NCI-H1417 (cell line): ENCODE results near the gene CDYL.

ENCODE experiments used
- DNase-seq, 3 experiments: peaks; one replicate each; lab custom pipeline; 2025; lab: John Stamatoyannopoulos, UW

CDYL gene

DNA sequence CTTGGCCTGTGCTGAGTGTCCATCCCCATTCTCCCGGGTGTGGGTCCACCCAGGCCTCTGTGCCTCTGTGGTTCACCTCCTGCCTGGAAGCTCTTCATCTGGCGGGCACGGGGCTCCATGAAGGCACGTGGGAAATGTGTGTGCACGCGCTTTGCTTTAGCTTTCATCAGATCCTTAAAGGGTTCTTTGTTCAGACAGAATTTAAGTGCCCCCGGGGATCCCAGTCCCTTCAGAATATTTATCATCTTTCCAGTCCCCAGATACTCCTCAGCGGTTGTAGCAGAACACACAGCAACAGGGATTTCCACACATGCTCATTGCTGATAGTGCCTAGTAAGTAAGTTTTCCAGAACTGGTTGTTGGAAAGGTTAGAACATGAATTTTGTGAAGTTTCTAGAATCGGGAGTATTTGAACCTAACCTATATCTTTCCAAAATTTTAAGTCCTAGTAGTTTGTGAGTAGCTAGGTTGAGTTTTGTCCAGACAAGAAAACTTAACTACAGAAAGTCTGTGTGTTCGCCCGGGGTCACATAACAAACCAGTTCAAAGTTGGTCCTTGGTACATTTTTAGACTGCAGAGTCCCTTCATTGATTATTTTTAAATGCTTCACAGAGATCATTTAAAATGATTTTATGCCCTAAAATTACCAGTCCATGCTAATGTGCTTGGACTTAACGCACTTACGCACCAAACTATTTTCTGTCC lies 159.9 kb downstream of the CDYL start:
- no peak for DNase-seq

DNA sequence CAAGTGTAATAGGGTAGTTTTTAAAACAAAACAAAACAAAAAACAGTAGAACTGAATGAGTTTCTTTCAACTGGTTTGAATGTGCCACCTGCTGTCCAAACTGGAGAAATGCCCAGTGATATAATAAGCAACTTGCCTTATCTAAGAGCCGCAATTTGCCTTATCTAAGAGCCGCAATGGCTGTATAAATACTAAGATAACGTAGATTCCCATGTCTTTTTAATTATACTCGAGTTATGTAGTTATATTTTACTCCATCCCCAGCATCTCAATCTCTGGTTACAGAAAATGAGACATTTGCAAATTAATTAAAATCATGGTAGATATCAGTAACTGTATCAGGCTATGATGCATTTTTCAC lies 160.5 kb downstream of the CDYL start:
- peak in 2 of 3 experiments; percentile 42 to 55 for DNase-seq

DNA sequence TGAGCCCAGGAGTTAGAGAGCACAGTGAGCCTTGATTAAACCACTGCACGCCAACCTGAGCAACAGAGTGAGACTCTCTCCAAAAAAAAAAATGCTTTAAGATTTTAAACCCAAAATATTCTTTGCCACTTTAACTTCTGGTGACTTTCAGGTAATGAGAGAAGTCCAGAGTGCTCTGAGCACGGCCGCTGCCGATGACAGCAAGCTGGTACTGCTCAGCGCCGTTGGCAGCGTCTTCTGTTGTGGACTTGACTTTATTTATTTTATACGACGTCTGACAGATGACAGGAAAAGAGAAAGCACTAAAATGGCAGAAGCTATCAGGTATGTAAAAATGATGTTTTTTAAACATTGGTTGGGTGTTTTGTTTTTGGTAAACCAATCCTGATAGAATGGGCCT lies 161.2 kb downstream of the CDYL start:
- no peak for DNase-seq

DNA sequence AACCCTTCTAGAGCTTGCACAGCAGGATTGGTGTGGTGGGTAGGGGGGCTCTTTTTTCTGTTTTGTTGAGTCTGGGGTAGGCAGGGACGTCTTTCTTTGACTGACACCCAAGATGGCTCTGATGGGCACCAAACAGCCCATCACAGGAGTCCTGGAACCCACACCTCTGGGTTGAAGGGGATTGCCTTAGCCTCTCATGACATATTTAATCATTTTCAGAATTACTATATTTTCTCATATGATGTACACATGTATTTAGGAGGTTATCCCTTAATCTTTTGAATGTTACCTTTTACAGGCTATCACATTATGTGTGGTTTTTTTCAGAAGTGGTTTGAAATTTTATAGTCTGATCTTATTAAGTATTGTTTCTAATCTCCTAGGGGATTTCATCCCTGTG lies 163.0 kb downstream of the CDYL start:
- no peak for DNase-seq

DNA sequence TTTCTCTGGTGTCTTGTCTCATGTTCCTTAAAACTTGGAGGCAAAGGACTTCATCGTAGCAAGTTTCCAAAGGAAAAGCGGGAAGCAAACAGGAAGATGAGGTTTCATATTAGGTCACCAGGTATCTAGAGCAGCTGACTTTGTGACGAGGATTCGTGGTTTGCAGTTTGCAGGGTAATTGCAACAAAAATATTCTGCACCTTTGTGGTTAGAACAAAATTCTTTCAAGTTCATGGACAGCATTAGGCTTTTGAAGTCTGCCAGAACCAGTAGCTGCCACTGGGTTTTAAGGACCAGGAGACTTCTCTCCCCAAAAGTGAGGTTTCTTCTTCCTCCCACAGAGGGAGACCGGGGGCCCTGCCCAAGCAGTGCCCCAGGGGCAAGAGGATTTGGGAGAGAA lies 164.2 kb downstream of the CDYL start:
- no peak for DNase-seq

DNA sequence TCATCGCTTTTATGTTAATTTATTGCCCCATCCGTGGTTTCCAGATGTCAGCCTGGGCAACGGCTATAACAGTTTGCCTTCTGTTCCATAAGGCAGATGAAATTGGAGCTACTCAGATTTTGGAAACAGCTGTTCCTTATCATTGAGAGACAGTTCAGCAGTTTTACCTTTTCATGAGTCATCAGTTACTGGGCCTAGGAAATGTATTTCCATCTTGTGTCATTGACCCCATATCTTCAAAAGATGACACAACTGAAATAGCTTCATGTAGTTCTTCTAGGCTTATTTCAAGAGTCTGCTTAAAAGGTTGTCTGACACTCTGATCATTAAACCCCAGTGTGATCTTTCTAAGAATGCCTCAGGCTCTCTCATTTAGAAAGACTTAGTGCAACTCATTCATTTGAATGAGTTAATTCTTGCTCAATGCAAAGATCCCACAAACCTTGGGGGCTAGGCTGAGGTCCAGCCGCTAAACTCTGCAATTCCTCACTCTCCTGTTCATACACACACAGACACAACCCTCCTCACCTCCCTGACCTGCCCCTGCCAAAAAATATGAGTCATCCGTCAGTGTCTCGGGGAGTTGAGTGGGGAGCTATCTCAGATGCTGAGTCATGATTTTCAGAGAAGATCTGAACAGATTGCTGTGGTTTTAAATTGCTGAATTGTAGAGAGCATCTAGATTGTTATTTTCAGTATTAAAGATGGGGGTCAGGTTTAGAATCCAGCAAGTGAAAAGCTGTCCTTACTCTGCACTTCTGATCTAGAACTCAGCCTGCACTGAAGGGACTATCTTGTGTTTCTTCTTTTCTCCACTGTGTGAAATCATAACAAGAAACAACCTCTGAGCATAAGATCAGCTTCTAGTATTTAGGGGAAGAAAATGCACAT lies 165.8 kb downstream of the CDYL start:
- no peak for DNase-seq

DNA sequence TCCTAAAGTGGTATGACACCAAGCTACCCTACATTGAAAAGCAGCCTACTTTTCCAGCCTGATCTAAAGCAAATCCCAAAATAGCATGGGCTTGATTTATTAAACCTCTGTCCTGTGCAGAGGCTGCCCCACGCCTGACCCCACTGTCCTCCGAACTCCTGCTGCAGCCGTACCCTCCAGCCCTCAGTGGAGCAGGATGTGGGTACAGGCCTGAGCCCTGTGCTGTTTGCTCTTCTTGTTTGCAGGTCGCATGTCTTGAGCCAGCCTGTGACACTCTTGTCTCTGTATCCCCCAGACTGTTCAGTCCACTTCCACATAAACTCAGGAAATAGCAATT lies 166.4 kb downstream of the CDYL start:
- no peak for DNase-seq

DNA sequence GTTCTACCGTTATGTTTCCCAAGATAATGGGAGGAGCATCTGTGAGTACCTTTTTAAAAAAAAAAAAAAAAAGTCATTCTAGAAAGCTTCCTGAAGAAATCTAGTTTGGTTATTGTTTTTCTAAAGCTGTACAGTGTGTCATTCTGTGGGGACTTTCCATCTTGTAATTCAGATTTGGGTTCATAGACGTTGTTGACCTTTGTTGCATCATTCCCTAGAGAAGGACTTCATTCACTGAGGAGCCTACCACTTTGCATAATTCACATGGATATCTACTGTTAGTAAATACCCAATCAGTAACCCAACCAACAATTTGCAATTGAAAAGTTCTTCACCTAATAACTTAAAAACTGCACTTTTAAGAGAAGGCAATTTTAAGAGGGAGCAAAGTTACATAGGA lies 167.5 kb downstream of the CDYL start:
- DNase-seq, result no peak

DNA sequence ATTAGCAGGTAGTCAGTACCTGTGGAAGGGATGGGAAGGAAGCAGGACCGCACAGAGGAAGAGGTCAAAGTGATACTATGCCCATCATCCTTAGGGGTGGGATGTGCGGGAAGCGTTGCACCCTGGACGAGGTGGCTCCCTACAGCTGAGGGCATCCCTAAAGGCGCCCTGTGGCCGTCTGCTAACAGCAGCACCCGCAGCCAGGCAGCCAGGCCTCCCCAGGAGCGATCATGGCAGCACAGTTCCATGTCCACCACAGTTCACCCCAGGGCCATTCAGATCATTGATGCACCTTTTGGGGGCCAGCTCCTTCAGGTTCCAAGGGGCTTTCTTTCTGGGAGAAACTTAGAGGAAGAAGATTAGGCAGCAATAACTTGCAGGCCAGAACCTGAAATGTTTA lies 168.1 kb downstream of the CDYL start:
- no peak for DNase-seq

DNA sequence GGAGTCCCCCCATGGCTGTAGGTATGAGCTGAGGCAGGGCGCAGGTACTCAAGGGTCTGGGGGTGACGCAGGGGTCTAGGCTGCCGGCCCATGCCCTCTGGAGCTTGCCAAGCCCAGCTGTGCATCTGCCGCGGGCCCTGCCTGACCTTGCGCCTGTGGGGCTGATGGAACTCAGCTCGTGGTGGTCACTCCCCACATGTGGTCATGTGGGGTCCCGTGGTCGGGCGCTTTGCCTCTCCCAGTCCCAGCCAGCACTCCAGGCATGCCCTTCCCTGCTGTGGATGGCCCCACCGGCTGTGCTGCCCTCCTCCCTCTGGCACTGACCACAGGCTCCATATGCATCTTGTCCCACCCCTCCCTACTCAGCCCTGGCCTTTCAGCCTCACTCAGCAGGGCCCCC lies 170.3 kb downstream of the CDYL start:
- no peak for DNase-seq

DNA sequence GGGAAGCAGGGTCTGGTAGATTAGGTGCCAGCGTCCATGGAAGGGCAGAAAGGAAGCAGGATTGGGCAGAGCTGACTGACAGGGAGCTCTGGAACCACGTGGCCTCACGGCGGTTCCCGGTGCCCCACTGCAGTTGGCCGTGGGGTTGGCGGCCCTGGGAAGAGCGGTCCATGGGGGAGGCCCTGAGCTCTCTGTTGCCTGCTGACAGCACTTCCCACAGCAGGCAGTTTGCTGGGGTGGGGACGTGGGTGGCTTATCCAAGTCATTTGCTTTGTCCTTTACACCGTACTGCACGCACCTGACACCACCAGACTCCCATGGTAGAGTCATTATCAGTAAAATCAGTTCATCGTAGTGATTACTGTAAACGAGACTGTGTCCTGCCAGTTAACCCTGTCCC lies 171.5 kb downstream of the CDYL start:
- no peak for DNase-seq

DNA sequence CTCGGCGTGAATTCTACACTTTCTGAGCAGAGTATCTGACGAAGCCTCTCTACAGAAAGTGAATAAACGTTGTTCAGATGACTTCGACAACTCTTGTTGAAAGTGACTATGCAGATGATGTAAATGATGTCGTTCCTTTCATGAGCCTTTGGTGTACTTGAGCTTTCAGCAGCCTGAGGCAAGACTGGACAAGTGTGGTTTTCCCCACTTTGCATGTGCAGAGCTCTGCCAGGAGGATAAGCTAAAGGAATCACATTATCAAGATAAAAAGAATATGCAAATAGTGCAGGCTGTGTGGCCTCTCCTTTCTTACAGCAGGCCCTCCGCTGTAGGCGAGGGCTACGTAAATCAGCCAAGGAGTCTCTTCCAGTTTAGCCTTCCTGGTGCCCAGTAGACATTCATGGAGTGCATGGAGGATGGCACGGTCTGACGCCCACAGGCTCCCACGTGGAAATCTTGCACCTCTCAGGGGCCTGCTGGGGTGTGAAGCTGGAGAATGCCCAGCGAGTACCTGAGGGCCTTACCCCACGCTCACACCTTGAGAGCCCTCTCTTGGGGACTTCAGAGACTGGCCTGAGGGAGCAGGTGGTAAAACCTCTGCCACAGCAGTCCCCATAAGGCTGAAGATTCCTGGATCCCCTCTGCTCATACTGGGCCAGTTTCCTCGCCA lies 172.7 kb downstream of the CDYL start:
- no peak for DNase-seq

DNA sequence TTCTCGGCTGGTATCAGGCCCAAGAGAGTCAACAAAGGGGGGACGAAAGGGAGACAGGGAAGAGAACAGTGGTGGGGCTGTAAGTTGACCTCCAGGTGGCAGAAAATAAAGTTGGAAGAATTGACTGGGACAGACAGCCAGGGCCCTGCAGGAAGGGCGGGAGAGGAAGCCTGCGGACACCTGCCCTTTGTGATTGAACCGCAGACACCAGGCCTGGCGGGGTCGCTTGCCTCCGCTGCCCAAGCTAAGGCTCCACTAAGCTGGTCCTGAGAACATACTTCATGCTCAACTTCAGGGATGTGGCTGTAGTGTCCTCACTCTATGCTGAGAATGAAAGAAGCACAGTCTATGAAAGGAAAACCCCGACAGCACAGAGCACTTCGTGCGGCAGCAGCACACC lies 173.9 kb downstream of the CDYL start:
- DNase-seq, result no peak

DNA sequence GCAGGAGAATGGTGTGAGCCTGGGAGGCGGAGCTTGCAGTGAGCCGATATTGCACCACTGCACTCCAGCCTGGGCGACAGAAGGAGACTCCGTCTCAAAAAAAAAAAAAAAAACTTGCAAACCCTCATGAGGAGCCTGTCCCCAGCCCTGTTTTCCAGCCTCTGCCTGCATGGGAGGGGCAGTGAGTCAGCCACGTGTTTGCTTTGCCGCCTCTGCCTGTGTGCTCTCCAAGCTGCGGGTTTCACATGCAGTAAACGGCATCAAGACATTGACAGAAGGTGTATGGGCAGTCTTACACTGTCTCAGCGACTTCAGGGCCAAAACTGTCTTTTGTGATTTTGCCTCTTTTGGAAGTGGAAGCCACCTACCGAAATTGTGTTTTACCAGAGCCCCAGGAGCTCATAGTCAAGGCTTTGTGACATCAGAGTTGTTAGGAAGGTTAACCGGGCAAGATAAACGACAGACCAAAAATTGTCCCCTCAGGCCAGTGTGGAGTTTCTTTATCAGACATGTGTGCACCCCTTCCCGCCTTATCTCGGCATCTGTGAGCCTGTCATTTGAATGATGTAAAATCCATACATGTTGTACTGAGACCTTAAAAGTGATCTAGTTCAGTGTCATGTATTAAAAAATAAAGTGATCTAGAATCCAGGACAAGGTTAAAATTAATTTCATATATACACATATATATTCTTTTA lies 174.8 kb downstream of the CDYL start:
- no peak for DNase-seq

DNA sequence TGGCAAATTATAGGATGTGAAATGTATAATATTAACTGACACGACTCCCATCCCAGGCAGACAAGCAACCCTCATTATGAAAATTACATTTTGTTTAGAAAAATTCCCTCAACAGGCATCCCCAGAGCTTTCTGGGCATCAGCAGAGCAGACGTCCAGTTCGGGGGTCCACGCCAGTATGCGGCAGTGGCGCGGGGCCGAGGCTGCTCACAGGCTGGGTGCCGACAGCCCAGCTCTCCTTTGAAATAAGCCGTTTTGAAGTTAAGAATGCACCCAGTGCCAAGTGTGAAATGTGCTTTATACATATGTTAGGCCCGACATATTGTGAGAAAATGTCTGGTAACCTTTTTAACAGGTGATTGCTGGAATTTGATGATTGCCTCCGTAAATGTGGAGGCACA lies 177.2 kb downstream of the CDYL start:
- no peak for DNase-seq

DNA sequence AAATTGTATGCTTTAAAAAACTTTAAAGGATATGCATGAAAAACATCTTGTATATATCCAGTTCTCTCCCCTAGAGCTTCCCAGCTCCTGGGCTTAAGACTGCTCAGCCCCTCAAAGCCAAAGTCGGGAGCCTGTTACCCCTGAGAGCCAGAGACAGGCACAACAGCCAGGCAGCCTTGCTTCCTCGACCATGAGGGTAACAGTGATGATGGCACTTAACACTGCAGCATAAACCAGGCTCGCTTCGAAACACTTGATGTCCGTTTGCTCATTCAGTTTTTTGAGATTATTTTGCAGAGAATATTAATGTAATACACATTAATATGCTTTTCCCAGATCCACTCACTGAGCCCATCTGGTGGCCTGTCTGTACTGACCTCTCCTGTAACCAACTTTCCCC lies 180.4 kb downstream of the CDYL start:
- DNase-seq, result no peak

DNA sequence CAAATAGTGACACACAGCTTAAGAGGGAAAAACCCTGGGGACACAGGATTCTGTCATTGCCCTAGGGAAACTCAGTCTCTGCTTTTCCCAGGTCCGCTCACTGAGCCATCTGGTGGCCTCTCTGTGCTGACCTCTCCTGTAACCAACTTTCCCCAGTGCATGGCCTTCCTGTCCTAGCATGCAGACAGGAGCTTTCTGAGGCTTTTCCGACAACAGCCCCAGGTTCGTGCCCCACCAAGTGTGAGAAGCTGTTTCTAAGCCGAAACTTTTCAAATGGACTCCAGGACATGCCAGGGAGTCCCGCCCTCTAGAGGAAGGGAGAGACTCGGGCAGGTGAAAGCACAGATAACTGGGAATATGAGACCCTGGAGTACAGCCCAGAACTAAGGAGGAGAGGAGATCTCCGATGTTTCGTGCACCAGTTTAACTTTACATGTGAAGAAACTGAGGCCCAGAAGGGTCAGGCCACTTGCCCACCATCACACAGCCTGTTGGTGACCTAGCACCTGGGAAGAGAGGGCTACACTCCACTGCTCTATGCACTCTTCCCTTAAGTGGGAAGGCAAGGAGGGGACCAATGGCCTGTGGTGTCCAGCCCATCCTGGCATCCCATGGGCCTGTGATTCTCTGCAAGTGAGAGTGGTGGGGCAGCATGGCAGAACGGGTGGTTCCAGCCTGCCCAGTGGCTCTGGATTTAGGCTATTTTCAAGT lies 181.5 kb downstream of the CDYL start:
- DNase-seq, result no peak

DNA sequence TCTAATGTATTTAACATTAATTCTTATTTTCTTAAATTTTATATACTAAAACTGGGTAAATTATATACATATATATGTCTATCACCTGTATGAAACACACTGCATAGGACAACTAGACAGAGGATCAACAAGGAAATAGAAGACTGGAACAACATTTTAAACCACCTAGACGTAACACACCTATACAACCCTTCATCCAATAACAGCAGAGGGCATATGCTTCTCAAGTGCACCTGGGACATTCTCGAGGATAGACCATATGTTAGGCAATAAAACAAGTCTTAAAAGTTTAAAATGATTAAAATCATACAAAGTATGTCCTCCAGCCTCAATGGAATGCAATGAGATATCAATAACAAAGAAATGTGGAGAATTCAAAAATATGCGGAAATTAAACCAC lies 182.4 kb downstream of the CDYL start:
- no peak for DNase-seq

DNA sequence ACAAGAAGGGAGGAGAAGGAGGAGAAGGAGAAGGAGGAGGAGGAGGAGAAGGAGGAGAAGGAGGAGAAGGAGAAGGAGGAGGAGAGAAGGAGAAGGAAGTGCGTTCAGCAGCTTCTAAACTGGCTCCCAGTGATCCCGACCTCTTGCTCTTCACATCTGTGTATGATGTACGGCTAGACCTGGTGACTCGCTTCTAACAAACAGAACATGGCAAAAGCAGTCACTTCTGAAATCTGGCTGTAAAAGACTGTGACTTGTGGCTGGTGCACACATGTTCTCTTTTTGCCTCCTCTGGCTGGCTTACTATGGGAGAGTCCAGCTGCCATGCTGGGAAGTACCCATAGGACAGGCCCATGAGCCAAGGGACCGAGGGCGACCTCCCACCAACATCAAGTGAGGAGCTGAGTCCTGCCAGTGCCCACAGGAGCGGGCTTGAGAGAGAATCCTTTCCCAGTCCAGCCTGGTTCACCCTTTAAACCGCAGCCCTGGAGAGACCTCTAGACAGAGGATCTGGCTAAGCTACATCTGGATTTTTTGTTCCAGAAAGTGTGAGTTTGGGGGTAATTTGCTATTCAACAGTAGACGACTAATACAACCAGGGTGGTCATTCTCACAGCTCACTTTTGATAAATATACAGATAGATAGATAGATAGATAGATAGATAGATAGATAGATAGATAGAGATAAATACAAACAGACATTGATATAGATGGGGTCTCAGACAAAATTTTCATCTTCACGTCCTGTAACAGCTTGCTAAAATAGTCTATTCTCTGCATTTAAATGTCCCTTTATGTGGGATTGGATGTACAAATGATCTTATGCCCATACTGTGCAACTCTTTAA lies 185.3 kb downstream of the CDYL start:
- no peak for DNase-seq

DNA sequence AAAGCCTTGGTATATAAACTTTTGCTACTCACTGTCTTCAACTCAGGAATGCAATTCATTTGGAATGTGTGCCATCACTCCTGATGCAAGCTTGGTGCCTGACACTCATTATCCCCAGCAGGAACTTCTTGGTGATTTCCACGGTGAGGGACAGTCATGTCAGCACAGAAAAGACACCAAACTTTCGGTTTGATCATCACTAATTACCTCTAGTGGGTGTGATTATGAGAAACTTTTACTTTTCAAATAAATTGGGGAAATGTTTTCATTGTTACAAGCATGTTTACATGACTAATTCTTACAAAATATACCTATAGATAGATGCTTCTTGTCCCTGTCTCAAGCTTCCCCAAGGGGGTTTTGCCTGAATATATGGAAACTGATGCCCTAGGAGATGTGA lies 186.7 kb downstream of the CDYL start:
- DNase-seq, result no peak
